HG03095 (cell line): ENCODE results near the gene SSX2B.
"Not testable (repeated sequence)": the region's sequence is repeated elsewhere in the genome, so short reads cannot be mapped to it uniquely, and the experiment has no call there.

Source experiments
- ATAC-seq: cut with Tn5 transposase; IDR thresholded peaks from one replicate; pipeline ENCODE4 v1.9.1; 2021; ENCODE audit warnings: moderate library complexity; ENCODE audit not compliant: unreplicated experiment

The SSX2B gene

GRCh38 chrX:52750952-52751351 is at the start of gene SSX2B:
TSS of gene SSX2B (plus strand) at chrX:52751252. CDS start at chrX:52752681, 1,429 bp downstream.
- not testable (repeated sequence) for ATAC-seq

- ATAC-seq = not testable (repeated sequence)
These were observed 44.0 kb upstream of the SSX2B start, which contains the start of gene SSX2 for GRCh38 chrX:52707078-52707477. TSS of gene SSX2 (minus strand) at chrX:52707178. CDS start at chrX:52705749, 1,429 bp downstream.

- not testable (repeated sequence) for ATAC-seq
These were observed 14.9 kb downstream of the SSX2B start for GRCh38 chrX:52765983-52766382.

- not testable (repeated sequence) for ATAC-seq
These were observed 22.5 kb downstream of the SSX2B start for GRCh38 chrX:52773504-52773903.

- not testable (repeated sequence) for ATAC-seq
These were observed 46.3 kb downstream of the SSX2B start, which contains the start of gene SPANXN5 for GRCh38 chrX:52797327-52797726. TSS of gene SPANXN5 (minus strand) at chrX:52797427. CDS start at chrX:52797348, 79 bp downstream.

- ATAC-seq = not testable (repeated sequence)
These were observed 53.8 kb downstream of the SSX2B start for GRCh38 chrX:52804876-52805275.
